Cardiac septum (tissue), 1 donor: ENCODE measurements around the gene FPR1. TPM values are rescaled to one million over a fixed set of nuclear protein-coding genes. Genes with fewer than 3 reads are reported as not detected.
A peak's percentile ranks its signal among the peaks of the same experiment; 100 is the strongest.
"Not testable (repeated sequence)": the region's sequence is repeated elsewhere in the genome, so short reads cannot be mapped to it uniquely, and the experiment has no call there.

Experiments used
- DNase-seq: peaks from one replicate; pipeline ENCODE4 v3.0.0-alpha.2; 2020; ENCODE audit warnings: low spot score
- intact Hi-C: fragments of 100-400 bp; cut with DNase I; formaldehyde crosslinking; loops from one replicate; pipeline ENCODE4 v1.14.0; 2022
- total RNA-seq: library from RNA; stranded (reverse); fragmentation: NEBNext Ultra II Directional; extraction: Animal tissue kit (Norgen Biotek cat#: 25700); gene quantifications from one replicate; pipeline ENCODE4 v1.2.1, GENCODE V29; 2021
- donor health status: DM: no; HTN: no; CAD: no.

Gene FPR1
- total RNA-seq, 1 donor from 2014 or later, result 5.4 TPM

- DNase-seq, result no peak
- intact Hi-C loops, result no loop called here
Observed at GRCh38 chr19:51781999-51782398, 30.3 kb upstream of the FPR1 start.

GRCh38 chr19:51780270-51780669 is 28.6 kb upstream of the FPR1 start:
- intact Hi-C loops, result no loop called here
- DNase-seq, result no peak

GRCh38 chr19:51779703-51780102 is 28.0 kb upstream of the FPR1 start:
- intact Hi-C loops, result no loop called here
- no peak for DNase-seq

- DNase-seq, result no peak
- intact Hi-C loops, result no loop called here
Observed at GRCh38 chr19:51779181-51779580, 27.5 kb upstream of the FPR1 start.

GRCh38 chr19:51777570-51778462 is 26.1 kb upstream of the FPR1 start:
- peak; percentile 84 for DNase-seq
- intact Hi-C loops, result no loop called here

GRCh38 chr19:51776561-51776960 is 24.9 kb upstream of the FPR1 start:
- DNase-seq, intact Hi-C loops: not testable (repeated sequence)

GRCh38 chr19:51772977-51773376 is 21.3 kb upstream of the FPR1 start:
- no peak for DNase-seq
- intact Hi-C loops, result no loop called here

GRCh38 chr19:51771376-51772130 is 19.9 kb upstream of the FPR1 start:
- DNase-seq, result no peak
- intact Hi-C loops, result no loop called here

GRCh38 chr19:51766461-51766860 is 14.8 kb upstream of the FPR1 start:
- intact Hi-C loops, result no loop called here
- no peak for DNase-seq

GRCh38 chr19:51765086-51765485 is 13.4 kb upstream of the FPR1 start:
- intact Hi-C loops, result no loop called here
- DNase-seq, result no peak

GRCh38 chr19:51761696-51762095 is 10.0 kb upstream of the FPR1 start:
- intact Hi-C loops, result no loop called here
- DNase-seq, result no peak

- DNase-seq, result no peak
- intact Hi-C loops, result no loop called here
Observed at GRCh38 chr19:51760697-51761356, 9.1 kb upstream of the FPR1 start, which contains the start of gene FPR2. FPR2 (plus strand) TSS chr19:51761180; CDS start chr19:51768659, 7,479 bp downstream.

- DNase-seq, result no peak
- intact Hi-C loops, result no loop called here
Observed at GRCh38 chr19:51755571-51755970, 3.9 kb upstream of the FPR1 start.

GRCh38 chr19:51754770-51755169 is 3.1 kb upstream of the FPR1 start:
- intact Hi-C loops, result no loop called here
- no peak for DNase-seq

GRCh38 chr19:51754109-51754508 is 2.4 kb upstream of the FPR1 start:
- intact Hi-C loops, result no loop called here
- DNase-seq, result no peak

- intact Hi-C loops, result no loop called here
- no peak for DNase-seq
Observed at GRCh38 chr19:51750400-51751094, 1.1 kb downstream of the FPR1 start.

GRCh38 chr19:51749979-51750378 is 1.7 kb downstream of the FPR1 start:
- no peak for DNase-seq
- intact Hi-C loops, result no loop called here

- intact Hi-C loops, result no loop called here
- DNase-seq, result no peak
Observed at GRCh38 chr19:51746731-51747130, 4.9 kb downstream of the FPR1 start.

GRCh38 chr19:51743405-51743804 is 8.3 kb downstream of the FPR1 start:
- DNase-seq, result no peak
- intact Hi-C loops, result no loop called here

- DNase-seq, result no peak
- intact Hi-C loops, result no loop called here
Observed at GRCh38 chr19:51742789-51743188, 8.9 kb downstream of the FPR1 start.
